ENCODE results near the gene ZNHIT1. TPM values are rescaled to one million over a fixed set of nuclear protein-coding genes. Genes with fewer than 3 reads are reported as not detected.

The ZNHIT1 gene
- total RNA-seq, 2 donors from 2014 or later: 56.5 to 61.7 TPM

GRCh38 chr7:101244375-101245146, 26.6 kb downstream of the ZNHIT1 start, which contains the start of gene FIS1:
Gene FIS1, minus strand, starts transcription at chr7:101245081. Its CDS starts 77 bp downstream, at chr7:101245004.
- no peaks in the 10 kb centered on the region for H3K27me3 ChIP-seq (ENCODE audit: control insufficient read depth, insufficient read depth, low read length, poor library complexity, severe bottlenecking)
- H3K27ac ChIP-seq (ENCODE audit: low read depth, low read length): peak within 1 kb of the TSS; percentile 59
- peaks cover 9% of the 10 kb centered on the region for H3K4me1 Mint-ChIP-seq
- H3K4me3 Mint-ChIP-seq: peak within 1 kb of the TSS; percentile 90
- H3K9me3 ChIP-seq (ENCODE audit: control insufficient read depth, low read length): no peaks in the 10 kb centered on the region
- peaks cover 29% of the 10 kb centered on the region for H3K36me3 Mint-ChIP-seq (ENCODE audit: low read depth)
- H3K27ac Mint-ChIP-seq: peak within 1 kb of the TSS; percentile 95
- no peaks in the 10 kb centered on the region for H3K27me3 Mint-ChIP-seq (ENCODE audit: insufficient read depth)
- WGBS, 2 experiments (ENCODE audit: insufficient coverage in 1 of 2, insufficient read length in 1 of 2): 0 to 1% methylated on average over 16 to 45 of the region's 45 CpGs
- H3K9me3 Mint-ChIP-seq: no peaks in the 10 kb centered on the region
- TF ChIP-seq CTCF (conservative IDR thresholded peaks at IDR 0.05): peak; percentile 95
- DNase-seq: peak; percentile 98
- H3K9ac ChIP-seq (ENCODE audit: extremely low read depth, low read length, poor library complexity, severe bottlenecking): peak within 1 kb of the TSS; percentile 49
- H3K36me3 ChIP-seq (ENCODE audit: control insufficient read depth, insufficient read depth, low read length): peaks cover 21% of the 10 kb centered on the region
- peak within 1 kb of the TSS; percentile 100 for H3K4me3 ChIP-seq (ENCODE audit: low read length)
- peaks cover 5% of the 10 kb centered on the region for H3K4me1 ChIP-seq (ENCODE audit: control insufficient read depth, insufficient read depth, low read length)

- DNase-seq: no peak
Observed at GRCh38 chr7:101245147-101245668, 27.2 kb downstream of the ZNHIT1 start.

GRCh38 chr7:101248276-101248675, 30.3 kb downstream of the ZNHIT1 start:
- peaks cover 15% of the 10 kb centered on the region for H3K36me3 ChIP-seq (ENCODE audit: control insufficient read depth, insufficient read depth, low read length)
- TF ChIP-seq CTCF (conservative IDR thresholded peaks at IDR 0.05): peak; percentile 43
- H3K4me1 Mint-ChIP-seq: peaks cover 14% of the 10 kb centered on the region
- H3K27me3 ChIP-seq (ENCODE audit: control insufficient read depth, insufficient read depth, low read length, poor library complexity, severe bottlenecking): no peaks in the 10 kb centered on the region
- H3K36me3 Mint-ChIP-seq (ENCODE audit: low read depth): peaks cover 26% of the 10 kb centered on the region
- no peak overlapping the region for H3K27ac Mint-ChIP-seq
- H3K9ac ChIP-seq (ENCODE audit: extremely low read depth, low read length, poor library complexity, severe bottlenecking): no peak overlapping the region
- H3K4me3 Mint-ChIP-seq: no peak overlapping the region
- no peaks in the 10 kb centered on the region for H3K9me3 Mint-ChIP-seq
- WGBS, 2 experiments (ENCODE audit: insufficient coverage in 1 of 2, insufficient read length in 1 of 2): 96 to 97% methylated on average over 3 to 5 of the region's 5 CpGs
- H3K9me3 ChIP-seq (ENCODE audit: control insufficient read depth, low read length): no peaks in the 10 kb centered on the region
- no peak overlapping the region for H3K4me3 ChIP-seq (ENCODE audit: low read length)
- DNase-seq: no peak
- H3K27ac ChIP-seq (ENCODE audit: low read depth, low read length): no peak overlapping the region
- peaks cover 5% of the 10 kb centered on the region for H3K4me1 ChIP-seq (ENCODE audit: control insufficient read depth, insufficient read depth, low read length)
- peaks cover 1% of the 10 kb centered on the region for H3K27me3 Mint-ChIP-seq (ENCODE audit: insufficient read depth)

More at GRCh38 chr7:101245147-101245668, 27.2 kb downstream of the ZNHIT1 start:
- Histone ChIP-seq H3K9ac (ENCODE audit: extremely low read depth, low read length, poor library complexity, severe bottlenecking) (no peak overlapping the region), H3K36me3 (ENCODE audit: control insufficient read depth, insufficient read depth, low read length) (peaks cover 20% of the 10 kb centered on the region), H3K4me3 (ENCODE audit: low read length) (peak overlapping the region; percentile 100), H3K27me3 (ENCODE audit: control insufficient read depth, insufficient read depth, low read length, poor library complexity, severe bottlenecking) (no peaks in the 10 kb centered on the region), H3K4me1 (ENCODE audit: control insufficient read depth, insufficient read depth, low read length) (peaks cover 5% of the 10 kb centered on the region), H3K27ac (ENCODE audit: low read depth, low read length) (no peak overlapping the region), H3K9me3 (ENCODE audit: control insufficient read depth, low read length) (no peaks in the 10 kb centered on the region)
- Mint-ChIP-seq H3K4me1 (peaks cover 9% of the 10 kb centered on the region), H3K36me3 (ENCODE audit: low read depth) (peaks cover 25% of the 10 kb centered on the region), H3K9me3 (no peaks in the 10 kb centered on the region), H3K27me3 (ENCODE audit: insufficient read depth) (no peaks in the 10 kb centered on the region), H3K4me3 (peak overlapping the region; percentile 90), H3K27ac (peak overlapping the region; percentile 95)
- WGBS, 2 experiments (ENCODE audit: insufficient coverage in 1 of 2, insufficient read length in 1 of 2): 55% methylated on average over 32 of the region's 32 CpGs
- no peak for TF ChIP-seq CTCF (conservative IDR thresholded peaks at IDR 0.05)

Measured in endodermal cell (in vitro differentiated cells).